ENCODE measurements around the gene NBAS.

- TF ChIP-seq CTCF (optimal IDR thresholded peaks at IDR 0.05 in 1 of 3, IDR thresholded peaks at IDR 0.05 in 1 of 3, conservative IDR thresholded peaks at IDR 0.05 in 1 of 3; ENCODE audit: extremely low read depth in 1 of 3, insufficient read depth in 2 of 3, low read length in 3 of 3) (no peak), EZH2 (IDR thresholded peaks at IDR 0.05; ENCODE audit: low read length) (no peak)
These were observed 405.1 kb downstream of the NBAS start for GRCh38 chr2:15155959-15156574.

Data from keratinocyte (primary cell).